ENCODE results near the gene CPNE7.

GRCh38 chr16:89595330-89596060 is 19.9 kb downstream of the CPNE7 start:
- TF ChIP-seq CTCF (IDR thresholded peaks at IDR 0.05; ENCODE audit: low read depth, low read length, poor library complexity, severe bottlenecking) (no peak), EZH2phosphoT487 (IDR thresholded peaks at IDR 0.05; ENCODE audit: borderline replicate concordance, low read length) (no peak)

Measured in DOHH2 (cell line).